ENCODE data around the gene TBC1D21. TPM values are rescaled to one million over a fixed set of nuclear protein-coding genes. Genes with fewer than 3 reads are reported as not detected.

The TBC1D21 gene
- total RNA-seq, 1 donor from 2014 or later: not detected

DNA sequence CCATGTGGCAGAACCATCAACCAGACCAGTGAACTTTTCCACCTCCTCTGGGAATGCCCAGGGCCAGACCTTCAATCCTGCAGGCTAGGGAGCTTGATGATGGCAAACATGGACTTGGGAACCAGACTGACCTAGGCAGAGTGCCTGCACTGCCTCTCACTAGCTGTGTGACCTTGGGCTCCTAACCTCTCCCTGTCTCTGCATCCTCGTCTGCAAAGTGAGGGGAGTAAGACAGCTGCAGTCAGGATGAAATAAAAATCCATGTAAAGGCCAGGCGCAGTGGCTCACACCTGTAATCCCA is 35.4 kb downstream of the TBC1D21 start:
- DNase-seq (ENCODE audit: low read depth): no peak

DNA sequence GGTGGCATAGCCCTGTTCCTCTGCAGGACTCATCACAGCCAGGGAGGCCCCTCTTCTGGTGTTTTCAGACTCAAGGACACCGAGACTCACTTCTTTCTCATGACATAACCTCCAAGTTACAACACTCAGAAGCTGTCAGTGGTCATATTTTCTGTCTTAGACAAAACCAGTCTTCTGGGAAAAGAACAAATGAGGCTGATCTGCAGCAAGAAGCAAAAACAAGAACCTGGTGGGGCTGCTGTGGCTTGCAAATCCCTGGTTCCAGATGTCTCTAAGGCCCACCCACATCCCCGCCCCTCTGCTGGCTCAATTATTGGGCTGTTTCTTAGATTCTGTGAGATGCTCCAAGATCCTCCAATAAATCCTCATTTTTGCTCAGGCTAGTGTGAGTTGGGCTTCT is 36.3 kb downstream of the TBC1D21 start:
- no peak for DNase-seq (ENCODE audit: low read depth)

DNA sequence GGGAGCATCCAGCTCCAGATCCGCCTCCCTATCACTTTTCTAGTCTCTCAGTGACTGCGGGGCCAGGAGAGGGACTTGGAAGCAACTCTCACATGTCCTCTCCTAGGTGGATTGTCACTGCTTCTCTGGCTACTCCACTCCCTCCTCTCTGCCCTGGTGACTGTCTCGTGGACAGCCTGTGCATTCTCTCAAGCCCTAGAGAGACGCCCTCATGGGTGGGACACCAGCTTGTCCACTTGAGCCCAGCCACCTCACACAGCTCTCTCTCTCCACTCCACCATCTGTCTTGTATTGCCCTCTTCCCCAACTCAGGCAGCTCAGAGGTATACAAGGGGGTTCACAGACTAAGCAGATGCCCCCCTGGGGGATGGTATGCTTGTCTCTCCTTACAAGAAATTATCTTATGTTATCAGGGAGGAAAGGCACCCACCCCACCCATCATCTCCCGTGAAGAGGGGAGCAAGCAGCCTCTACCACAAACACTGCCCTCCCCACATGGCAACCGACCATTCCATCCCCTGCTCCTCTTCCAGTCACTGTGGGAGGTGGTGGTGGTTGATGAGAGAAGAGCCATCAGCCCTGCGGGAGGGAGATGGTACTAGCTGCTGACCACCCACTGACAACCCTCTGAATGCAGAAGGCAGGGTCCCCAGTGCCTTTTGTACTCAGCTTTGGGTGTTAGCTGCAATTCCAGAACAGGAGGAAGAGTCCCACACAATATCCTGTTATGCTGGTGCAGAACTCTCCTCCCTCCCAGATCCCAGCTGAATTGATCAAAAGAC is 37.3 kb downstream of the TBC1D21 start:
- no peak for DNase-seq (ENCODE audit: low read depth)

DNA sequence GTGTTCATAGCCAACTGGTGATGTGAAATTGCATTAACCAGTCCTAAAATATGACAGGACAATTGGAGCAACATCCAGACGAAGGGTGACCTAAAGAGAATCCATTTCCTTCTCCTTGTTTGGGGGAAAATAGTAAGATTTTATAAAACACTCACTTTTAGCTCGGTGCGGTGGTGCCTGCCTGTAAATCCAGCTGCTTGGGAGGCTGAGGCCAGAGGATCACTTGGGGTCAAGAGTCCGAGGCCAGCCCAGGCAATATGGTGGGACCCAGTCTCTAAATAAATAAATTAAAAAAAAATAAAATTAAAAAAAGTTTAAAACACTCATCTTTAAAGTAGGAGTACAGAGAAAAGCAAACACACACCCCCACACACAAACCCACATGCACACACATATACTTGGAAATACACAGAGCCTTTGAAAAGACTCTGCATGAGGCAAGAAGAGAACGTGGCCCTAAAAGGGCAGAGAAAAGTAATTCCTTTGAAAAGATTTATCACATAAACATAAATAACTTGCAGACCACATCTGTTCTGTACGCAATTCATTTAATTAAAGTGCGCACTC is 38.7 kb downstream of the TBC1D21 start:
- no peak for DNase-seq (ENCODE audit: low read depth)

DNA sequence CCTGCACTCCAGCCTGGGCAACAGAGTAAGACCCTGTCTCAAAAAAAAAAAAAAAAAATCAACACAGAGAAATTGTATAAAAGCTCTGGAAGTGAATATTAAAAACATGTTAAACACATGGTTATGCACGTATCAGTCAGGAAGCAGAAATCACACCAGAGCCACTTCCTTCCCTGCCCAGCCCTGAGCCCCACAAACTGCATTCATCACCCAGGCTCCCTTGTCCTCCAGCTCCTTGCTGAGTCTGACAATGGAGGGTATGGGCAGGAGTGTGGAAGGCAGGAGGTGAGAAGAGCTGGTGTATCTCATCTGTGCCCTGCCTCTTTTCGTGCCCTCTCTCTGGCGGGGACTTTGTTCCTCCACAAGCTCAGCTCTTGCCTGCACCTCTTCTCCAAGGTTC is 40.8 kb downstream of the TBC1D21 start:
- DNase-seq (ENCODE audit: low read depth): no peak

DNA sequence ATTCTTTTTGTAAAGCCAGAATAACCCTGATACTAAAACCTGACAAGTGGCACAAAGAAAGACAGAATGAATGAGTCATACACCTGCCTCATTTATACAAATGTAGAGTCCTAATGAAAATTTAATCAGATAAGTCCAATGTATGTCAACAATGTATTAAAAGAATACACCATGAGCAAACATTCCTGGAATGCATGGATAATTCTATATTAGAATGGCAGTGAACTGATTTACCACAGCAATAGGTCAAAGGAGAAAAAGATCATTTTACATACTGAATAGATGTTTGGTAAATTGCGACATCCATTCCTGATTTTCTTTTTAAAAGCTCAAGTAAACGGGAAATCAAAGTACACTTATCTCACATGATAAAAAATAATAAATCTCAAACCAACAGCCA is 41.7 kb downstream of the TBC1D21 start:
- DNase-seq (ENCODE audit: low read depth): no peak

DNA sequence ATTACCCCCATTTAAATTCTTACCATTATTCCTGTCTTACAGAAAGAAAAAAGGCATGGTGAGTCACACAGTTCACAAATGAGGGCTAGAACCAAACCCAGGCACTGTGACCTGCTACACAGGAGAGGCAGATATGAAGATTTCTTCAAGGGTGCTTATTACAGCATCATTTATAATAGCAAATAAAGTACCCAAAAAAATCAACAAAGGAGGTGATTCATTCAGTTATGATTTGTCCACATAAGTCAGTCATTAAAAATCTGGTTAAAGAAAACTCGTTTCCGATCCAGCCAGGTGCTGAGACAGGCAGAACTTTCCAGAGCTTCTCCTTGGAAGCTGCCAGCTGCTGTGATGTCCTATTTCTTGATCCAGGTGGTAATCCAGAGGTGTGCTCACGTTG is 45.4 kb downstream of the TBC1D21 start:
- DNase-seq (ENCODE audit: low read depth): no peak

DNA sequence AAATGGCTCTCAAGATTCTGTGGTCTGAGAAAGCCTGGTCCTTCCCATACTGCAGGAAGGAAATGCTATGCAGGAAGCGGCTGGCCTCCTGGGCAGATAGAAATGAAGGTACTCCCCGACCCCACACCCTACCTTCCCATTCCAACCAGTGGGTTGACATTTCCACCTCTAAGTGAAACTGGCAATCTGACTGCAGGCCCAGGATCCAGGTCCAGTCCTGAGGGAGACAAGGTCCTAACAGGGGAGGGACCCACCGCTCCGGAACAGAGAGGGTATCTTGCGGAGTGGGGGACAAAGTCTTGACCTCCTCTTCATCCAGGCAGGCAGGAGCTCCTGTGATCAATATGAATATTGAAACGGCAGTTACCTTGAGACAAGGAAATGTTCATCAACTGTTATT is 46.3 kb downstream of the TBC1D21 start:
- no peak for DNase-seq (ENCODE audit: low read depth)

DNA sequence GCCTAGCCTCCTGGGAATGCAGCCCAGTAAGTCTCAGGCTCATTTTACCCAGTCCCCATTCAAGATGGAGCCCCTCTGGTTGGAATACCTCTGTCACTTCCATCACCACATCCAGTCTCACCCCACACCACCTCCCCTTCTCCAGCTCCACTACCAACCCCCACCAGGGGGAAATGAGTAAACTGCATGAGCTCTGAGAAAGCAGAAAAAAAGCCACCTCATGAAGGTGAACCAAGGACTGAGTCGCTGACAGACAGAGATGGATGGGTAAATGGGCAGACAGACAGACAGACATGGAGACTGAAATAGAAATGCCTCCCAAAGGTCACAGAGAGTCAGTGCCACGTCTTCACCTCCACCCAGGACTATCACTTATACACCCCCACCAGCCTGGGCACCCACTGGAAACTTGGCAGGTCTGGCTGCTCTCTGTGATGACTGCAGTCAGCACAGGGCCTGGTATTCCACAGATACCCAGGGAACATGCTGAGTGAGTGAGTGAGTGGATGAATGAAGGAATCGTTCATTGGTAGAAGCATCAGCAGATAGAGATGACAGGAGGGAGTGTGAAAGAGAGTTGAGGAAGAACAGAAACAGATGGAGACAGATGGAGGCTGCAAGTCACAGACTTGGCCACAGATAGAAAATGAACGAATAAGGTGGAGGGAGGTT is 48.0 kb downstream of the TBC1D21 start:
- DNase-seq (ENCODE audit: low read depth): no peak

DNA sequence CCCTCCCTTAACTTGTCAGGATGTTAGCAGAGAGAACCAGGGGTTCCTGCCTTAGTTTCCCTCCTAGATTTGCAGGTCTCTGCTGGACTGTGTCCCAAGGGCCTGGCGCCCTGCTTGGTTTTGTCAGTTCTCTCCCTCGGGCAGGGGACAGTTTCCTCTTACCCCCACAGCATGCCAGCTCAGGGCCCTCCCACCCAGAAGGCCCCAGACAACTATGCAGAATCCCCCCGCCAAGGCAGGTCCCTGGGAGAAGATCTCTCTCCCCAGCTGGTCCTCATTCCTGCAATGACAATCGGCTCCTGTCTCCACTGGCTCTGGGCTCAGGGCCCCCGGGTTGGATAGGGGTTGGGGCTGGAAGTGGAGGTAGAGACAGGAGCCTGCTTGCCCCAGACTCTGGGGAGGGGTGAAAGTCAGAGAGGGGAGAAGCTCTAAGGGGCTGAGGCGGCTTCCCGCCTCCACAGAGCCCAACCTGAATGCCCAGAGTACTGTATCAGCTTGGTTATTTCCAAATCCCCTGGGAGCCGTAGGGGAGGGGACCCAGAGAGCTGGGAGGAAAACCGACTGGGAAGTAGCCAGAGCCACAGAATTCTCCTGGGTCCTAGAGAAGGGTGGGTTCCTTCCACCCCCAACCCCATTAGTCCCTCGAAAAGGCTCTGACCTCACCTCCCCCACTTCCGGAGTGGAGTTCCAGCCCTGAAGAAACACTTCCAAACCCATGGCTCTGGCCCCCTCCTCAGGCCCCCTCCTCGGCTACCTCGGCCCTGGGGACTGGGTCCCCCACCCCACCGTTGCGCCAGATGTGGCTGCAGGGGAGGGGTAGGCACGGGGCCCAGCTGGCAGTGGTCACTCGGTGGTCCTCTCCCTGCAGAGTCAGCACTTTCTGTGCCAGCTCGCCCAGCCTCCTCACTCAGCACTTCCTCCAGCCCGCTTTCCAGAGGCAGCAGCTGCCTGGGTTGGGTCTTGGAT is 49.1 kb downstream of the TBC1D21 start:
- no peak for DNase-seq (ENCODE audit: low read depth)

DNA sequence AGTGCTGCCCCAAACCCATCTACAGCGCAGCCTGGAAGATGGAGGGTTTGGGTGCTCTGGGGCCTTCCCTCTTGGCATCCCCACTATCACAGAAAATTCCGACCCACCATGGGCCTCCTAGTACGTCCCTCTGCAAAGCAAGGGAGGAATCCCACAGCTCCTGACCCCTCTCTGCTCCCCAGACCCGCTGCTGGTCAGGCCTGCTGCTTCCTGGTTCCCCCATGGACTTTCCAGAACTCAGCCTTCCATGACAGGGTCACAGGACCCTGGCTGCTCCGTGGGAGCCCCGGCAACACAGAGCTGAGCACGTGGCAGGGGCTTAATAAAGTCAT is 49.8 kb downstream of the TBC1D21 start:
- DNase-seq (ENCODE audit: low read depth): no peak

DNA sequence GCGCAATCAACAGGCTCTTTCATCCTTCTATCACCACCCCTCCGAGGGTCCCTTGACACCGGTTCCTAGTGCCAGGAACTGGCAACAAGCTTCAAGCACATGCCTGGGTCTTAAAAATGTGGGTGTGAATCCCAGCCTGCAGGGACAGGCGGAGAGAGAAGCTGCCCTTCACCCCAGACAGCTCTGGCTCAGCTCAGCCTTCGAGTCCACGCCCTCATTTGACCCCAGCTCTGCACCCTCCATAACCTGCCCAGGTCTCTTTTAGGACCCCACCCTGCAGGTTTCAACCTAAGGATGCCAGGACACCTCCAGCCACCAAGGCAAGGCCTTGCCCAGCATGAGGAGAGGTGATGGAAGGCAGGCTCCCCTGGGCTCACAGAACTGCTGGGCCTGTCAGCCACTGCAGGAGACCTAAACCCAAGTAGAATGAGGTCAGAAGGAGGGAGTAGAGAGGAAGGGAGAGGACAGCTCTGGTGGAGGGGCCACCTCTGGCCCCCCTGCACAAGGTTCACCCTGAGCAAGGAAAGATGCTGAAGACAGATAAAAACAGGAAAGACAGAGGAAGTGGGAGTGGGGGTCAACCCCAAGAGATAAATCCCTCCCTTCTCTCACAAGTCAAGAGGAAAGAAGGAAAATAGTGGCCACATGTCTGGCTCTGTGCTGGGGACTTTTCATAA is 50.3 kb downstream of the TBC1D21 start:
- DNase-seq (ENCODE audit: low read depth): no peak

DNA sequence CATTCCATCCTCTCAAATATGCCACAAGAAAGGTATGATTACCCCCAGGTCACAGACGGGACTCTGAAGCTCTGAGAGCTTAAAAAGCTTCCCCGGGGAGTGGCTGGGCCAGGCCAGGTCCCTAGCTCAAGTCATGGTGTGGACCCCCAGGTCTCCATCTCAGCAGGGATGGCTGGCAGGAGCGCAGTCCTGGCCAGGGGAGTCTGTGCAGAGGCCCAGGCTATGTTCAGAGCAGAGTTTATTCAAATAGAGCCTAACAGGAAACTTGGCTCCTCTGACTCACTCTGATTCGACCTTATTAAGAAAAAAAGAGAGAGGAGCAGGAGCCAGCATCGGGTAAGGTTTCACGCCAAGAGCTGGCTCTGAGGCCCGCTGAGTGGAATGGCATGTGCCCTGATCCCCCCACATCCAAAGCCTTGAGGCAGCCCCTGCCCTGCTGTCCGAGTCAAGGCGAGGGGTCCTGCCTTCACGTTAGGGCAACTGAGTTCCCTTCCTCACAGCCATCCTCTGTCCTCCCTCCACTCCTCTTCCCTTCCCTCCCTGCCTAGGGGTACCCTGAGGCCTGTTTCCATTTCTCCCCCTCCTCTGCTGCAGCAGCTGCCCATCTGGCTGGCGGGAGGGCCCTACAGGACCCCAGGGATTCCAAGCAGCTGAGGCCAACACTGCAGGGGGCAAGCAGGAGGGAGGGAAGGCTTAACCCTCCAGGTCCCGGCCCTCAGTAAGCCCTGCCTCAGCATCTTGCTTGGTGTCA is 51.0 kb downstream of the TBC1D21 start:
- peak; percentile 74 for DNase-seq (ENCODE audit: low read depth)

DNA sequence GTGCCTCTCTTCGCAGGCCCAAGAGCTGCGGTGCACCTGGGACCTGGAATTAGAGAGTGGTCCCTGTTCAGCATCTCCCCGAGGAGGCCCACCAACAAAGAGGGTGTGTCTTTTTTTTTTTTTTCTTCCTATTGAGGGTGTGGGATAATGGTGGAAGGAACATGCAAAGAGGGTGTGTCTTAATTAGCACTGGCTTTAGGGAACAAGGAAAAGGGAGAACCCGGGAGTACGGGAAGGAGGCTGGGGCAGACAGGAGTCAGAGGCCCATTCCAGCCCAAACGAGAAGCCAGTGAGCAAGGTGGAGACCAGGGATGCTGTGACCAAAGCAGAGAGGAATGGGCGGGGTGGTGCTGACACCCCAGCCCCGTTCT is 52.5 kb downstream of the TBC1D21 start:
- DNase-seq (ENCODE audit: low read depth): no peak

DNA sequence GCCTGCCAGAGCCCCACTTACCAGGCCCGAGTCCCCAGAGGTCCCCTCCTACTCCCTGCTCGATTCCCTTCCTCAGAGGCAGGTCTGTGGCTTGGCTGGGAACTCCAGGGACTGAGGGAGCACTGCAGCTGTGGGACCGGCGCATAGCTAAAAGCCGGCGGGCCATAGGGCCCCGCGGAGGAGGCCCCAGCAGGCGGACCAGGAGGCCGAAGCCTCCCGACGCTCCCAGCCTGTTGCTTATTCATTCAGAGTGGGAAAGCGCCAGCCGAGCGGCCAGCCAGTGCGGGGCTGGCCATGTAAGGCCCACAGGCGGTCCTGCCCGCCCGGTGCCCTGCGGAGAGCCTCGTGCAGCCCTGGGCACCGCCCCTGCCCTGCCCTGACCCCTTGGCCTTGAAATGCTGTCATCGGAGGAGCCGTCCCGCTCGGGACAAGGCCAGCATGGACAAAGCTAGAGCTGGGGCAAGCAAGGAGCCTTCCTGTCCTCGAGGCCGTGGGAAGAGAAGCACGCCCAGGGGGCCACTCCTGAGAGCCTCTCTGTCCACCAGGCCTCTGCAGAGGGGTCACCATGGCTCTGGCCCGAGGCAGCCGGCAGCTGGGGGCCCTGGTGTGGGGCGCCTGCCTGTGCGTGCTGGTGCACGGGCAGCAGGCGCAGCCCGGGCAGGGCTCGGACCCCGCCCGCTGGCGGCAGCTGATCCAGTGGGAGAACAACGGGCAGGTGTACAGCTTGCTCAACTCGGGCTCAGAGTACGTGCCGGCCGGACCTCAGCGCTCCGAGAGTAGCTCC is 53.0 kb downstream of the TBC1D21 start, which contains the start of gene LOXL1:
Gene LOXL1, plus strand, starts transcription at position 244 of the 784 bp plus-strand sequence. Its CDS starts 322 bp downstream, at position 566.
- peak; percentile 56 for DNase-seq (ENCODE audit: low read depth)

DNA sequence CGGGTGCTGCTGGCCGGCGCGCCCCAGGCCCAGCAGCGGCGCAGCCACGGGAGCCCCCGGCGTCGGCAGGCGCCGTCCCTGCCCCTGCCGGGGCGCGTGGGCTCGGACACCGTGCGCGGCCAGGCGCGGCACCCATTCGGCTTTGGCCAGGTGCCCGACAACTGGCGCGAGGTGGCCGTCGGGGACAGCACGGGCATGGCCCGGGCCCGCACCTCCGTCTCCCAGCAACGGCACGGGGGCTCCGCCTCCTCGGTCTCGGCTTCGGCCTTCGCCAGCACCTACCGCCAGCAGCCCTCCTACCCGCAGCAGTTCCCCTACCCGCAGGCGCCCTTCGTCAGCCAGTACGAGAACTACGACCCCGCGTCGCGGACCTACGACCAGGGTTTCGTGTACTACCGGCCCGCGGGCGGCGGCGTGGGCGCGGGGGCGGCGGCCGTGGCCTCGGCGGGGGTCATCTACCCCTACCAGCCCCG is 53.7 kb downstream of the TBC1D21 start:
- no peak for DNase-seq (ENCODE audit: low read depth)

DNA sequence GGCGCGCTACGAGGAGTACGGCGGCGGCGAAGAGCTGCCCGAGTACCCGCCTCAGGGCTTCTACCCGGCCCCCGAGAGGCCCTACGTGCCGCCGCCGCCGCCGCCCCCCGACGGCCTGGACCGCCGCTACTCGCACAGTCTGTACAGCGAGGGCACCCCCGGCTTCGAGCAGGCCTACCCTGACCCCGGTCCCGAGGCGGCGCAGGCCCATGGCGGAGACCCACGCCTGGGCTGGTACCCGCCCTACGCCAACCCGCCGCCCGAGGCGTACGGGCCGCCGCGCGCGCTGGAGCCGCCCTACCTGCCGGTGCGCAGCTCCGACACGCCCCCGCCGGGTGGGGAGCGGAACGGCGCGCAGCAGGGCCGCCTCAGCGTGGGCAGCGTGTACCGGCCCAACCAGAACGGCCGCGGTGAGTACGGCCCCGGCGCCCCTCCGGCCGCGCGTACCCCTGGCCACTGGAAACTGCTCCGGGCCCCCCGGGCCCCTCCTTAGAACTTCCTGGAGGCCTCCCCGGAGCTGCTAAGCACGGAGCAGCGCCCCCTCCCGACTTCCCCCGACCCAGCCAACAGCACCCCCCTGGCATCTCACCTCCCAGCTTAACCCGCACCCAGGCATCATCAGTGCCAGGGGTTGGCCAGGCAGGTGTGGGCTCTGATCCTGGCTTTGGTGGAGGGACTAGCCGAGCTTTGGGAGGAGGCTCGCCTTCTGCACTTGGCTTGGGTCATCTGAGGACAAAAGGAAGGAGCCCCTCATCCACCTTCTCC is 54.3 kb downstream of the TBC1D21 start:
- no peak for DNase-seq (ENCODE audit: low read depth)

DNA sequence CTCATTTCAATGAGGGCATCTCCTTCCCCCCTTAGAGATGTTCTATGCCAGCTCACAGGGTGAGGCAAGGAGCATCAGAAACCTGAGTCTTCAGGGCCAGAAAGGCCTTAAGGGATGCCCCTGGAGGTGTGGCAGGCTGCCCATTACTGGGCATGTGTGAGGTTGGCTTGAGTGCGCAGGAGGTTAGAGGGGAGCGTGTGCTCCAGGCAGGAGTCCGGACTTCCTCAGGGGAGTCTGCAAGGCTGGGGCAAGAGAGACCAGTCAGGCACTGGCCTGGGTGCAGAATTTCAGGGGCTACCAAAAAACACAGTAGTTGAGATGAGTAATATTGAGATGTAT is 54.8 kb downstream of the TBC1D21 start:
- no peak for DNase-seq (ENCODE audit: low read depth)

DNA sequence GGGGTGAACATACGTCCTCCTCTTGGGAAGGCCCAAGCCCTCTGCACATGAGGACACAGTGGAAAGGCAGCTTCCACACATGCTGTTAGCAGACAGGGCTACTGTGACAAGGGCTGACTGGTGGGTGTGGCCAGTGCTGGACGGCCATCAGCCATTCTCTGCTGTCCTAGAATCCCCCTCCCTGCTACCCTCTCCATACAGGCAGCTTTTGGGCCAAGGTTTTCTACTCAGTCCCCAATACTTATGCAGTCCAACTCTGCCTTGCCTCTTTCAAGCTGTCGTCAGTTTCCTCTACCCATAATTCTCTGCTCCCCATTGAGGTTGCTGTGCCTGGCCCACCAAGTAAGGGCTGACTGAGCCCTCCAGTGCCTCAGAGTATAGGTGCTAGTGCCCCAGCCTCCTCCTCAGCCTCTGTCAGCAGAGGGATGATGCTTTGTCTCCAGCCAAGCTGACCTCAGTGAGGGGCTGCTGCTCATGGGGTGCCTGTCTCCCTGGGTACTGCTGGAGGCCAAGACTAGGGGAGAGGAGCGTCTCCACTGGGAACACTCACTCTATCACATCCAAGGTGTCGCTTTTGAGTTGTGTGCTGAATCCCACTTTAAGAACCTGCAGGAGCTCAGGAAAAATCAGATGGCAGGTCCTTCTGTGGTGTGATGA is 55.7 kb downstream of the TBC1D21 start:
- DNase-seq (ENCODE audit: low read depth): no peak

All from renal cortical epithelial cell (primary cell).